Stimulated activated naive CD8-positive, alpha-beta T cell treated with anti-CD3 and anti-CD28 coated beads, Interleukin-15, Interleukin-2, amounts not matched to agents 100 U/mL and 50 U/mL, for 24 hours (primary cell): ENCODE results near the gene ATL1.
"Not testable (repeated sequence)": the region's sequence is repeated elsewhere in the genome, so short reads cannot be mapped to it uniquely, and the experiment has no call there.

Experiments
- ATAC-seq: fragments of 150-1000 bp; cut with Tn5 transposase; one replicate; pipeline ENCODE4 v1.10.0; 2021
- DNase-seq: peaks from one replicate; pipeline ENCODE4 v3.0.0; 2021

ATL1 gene

DNA sequence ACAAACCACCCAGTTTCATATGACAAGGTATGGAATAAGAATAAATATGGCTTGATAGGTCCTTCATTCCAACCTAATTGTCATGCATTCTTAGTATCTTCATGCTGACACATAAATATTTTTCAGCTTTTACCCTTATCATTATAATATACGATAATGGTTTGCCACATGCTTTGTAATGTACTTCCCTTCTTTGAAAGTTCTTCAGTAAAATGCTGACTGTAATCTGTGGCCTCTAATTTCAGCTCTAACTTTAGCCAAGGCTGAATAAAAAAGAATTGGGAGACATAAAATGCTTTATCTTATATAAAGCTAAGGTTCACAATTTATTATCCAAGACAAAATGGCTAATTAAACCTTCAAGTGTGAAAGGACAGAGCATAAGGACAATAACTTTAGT, 24.9 kb upstream of the ATL1 start:
- DNase-seq (no peak), ATAC-seq (no peak)

DNA sequence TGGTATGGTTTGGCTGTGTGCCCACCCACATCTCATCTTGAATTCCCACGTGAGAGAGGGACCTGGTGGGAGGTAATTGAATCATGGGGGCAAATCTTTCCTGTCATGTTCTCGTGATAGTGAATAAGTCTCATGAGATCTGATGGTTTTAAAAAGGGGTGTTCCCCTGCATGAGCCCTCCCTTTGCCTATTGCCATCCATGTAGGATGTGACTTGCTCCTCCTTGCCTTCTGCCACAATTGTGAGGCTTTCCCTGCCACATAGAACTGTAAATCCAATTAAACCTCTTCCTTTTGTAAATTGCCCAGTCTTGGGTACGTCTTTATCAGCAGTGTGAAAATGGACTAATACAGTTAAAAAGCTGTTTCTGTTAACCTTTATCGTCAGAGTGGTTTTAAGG, 21.9 kb upstream of the ATL1 start:
- not testable (repeated sequence) for DNase-seq, ATAC-seq

DNA sequence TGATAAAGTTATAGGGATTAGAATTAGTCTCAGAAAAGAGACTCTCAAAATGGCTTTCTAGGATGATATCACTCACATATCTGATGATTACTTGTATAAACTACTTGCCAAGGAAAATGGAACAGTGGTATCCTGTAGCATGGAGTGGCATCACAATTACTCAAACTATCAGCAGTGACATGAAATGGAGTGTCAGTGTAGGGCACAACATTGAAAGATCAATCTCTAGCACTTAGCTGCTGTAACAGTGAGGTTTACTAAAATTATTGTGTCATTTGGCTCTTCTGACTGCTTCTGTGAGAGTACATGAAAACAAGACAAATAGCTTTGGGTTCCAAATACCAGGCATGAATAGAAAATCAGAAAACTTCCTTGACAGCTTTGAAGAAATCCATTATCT, 20.9 kb upstream of the ATL1 start:
- DNase-seq, result no peak
- no peak for ATAC-seq

DNA sequence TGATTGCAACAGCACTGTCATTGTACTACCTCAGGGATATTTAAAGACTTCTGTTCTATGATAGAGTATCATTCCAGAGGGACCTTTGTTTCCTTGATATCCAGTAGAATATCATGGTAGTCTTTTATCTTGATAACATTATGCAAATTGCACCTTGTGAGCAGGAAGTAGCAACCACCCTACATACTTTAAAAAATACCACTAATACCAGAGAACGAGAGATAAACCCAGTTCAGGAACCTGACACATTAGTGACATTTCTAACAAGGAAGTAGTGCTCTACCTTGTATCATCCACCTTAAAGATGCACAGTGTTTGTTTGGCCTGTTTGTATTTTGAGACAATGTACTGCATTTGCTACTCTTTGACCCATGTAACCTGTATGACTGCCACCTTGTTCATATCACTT, 18.8 kb upstream of the ATL1 start:
- DNase-seq, result no peak
- ATAC-seq, result no peak

DNA sequence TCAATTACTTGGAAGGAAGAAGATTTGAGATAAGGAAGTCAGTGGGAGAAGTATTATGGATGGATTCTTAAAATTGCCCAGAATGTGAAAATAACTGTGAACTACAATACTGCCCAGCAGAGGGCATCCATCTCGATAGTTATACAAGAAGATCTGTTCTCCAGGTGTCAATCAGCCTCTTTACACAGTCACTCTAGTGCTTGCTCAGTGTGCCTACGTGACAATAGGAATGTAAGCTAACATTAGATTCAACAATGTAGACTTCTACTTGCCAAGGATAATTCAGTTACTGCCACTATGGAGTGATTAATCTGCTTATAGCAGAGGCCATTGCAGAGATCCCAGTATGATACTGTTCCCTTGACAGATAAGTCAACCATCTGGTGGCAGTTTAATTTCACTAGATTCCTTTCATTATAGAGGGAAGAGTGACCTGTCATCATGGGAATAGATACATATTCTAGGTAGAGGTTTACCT, 17.0 kb upstream of the ATL1 start:
- peak; percentile 80 for ATAC-seq
- peak; percentile 37 for DNase-seq

DNA sequence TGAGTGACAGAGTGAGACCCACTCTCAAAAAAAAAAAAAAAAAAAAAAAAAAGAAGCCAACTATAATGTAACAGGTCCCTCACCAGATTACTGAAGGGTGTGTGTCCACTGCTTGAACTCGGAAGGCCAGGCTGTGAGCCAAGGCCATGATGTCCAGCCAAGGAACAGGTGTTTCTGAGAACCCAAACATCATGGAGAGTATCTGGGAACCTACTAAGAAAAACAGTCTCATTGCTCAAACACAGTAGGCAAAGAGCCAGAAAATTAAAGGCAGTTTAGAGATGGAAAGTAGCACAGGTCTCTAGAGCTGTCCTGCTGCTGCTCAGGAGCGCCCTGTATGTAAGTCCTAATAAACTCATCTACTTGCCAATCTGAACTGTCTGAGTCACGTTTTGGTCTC, 15.0 kb upstream of the ATL1 start:
- no peak for ATAC-seq
- DNase-seq, result no peak

DNA sequence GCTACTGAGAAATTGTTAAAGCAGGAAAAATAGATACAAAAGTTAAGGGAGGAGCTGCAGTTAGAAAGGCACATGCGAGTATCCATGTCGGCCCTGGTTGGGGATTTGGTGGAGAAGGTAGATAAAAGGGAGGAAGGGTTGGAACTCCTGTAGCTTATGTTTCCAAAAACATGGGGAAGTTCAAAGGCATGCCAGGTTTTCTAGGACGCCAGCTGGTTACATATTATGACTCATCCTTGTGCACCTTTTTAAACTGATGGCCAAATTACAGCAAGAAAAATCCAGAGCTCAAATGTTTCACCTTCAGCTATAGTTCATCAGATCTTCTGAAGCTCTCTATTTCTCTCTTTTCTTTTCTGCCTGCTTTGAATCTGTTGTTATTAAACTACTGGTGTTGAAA, 14.3 kb upstream of the ATL1 start:
- DNase-seq, result no peak
- no peak for ATAC-seq

DNA sequence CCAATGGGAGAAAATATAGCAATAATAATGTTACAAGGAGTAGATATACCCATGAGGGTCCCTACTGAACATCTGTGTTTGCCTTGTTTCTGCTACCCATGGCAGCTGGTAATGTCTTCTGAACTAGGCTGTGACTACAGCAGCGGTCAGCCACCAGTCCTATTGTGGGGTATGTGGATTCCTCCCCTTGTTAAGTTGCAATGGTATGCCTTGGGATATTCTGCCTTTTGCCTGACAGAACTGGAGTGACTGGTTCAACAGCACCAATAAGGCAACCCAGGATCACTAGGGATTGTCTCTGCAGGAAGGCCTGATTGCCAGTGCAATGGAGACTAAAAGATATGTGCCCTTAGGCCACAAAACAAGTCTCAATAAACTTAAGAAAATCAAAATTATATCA, 9.7 kb upstream of the ATL1 start:
- no peak for ATAC-seq
- no peak for DNase-seq

DNA sequence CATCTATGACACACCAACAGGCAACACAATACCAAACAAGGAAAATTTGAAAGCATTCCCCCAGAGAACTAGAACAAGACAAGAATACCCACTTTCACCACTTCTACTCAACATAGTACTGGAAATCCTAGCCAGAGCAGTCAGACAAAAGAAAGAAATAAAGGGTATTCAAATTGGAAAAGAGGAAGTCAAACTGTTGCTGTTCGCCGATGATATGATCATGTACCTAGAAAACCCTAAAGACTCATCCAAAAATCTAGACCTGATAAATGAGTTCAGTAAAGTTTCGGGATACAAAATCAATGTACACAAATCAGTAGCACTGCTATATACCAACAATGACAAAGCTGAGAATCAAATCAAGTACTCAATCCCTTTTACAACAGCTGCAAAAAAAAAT, 8.1 kb upstream of the ATL1 start:
- ATAC-seq, result no peak
- DNase-seq, result no peak

DNA sequence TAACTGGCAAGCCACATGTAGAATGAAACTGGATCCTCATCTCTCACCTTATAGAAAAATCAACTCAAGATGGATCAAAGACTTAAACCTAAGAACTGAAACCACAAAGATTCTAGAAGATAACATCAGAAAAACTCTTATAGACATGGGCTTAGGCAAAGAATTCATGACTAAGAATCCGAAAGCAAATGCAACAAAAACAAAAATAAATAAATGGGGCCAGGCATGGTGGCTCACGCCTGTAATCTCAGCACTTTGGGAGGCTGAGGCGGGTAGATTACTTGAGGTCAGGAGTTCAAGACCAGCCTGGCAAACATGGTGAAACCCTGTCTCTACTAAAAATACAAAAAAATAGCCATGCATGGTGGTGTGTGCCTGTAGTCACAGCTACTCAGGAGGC, 7.1 kb upstream of the ATL1 start:
- ATAC-seq, DNase-seq: not testable (repeated sequence)

DNA sequence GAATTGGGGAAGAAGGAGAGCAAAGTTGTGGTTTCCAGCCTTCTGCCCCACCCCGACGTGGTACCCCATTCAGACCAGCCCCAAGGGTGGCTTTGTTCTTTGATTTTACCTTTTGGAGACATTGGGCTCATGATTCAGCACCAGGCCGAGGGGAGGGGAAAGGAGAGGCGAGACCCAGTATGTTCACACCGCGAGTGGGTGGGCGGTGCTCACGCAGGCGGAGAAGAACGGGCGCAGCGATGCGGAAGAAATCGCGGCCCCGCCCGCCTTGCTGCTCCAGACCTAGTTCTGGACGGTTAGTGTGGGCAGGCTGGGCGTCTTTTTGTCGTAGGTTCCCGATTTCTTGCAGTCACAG, 963 bp downstream of the ATL1 start:
- peak; percentile 68 for DNase-seq
- ATAC-seq, result peak; percentile 59

DNA sequence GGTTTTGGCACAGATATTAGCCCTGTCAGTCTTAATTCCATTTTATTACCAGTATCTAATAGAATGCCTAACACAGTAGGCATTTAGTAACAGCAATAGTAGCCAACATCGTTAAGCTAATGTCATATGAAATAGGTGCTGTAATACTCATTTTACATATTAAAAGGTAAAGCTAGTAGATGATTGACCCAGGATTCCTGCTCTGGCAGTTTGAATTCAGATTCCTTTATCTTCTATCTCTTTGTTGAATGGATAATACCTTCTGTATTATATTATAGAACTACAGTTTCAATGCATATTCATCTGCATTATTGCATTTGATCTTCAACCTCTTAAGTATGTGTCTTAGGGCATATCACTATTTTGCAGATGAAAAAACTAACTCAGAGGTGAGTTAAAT, 2.9 kb downstream of the ATL1 start:
- DNase-seq, result no peak

DNA sequence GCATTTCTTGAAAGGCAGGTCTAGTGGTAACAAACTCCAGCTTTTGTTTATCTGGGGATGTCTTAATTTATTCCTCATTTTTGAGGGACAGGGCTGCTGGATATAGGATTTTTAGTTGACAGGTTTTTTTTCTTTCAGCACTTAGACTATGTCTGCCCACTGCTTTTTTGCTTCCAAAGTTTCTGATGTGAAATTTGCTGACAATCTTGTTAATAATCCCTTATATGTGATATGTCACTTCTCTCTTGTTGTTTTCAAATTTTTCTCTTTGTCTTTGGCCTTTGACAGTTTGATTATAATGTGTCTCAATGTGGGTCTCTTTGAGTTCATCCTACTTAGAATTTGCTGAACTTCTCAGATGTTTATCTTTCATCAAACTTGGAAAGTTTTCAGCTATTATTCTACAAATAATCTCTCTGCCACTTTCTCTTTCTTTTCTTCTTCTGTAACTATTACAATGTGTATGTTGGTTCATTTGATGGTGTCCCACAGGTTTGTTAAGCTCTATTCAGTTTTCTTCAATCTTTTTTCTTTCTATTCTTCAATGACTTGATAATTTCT, 9.8 kb downstream of the ATL1 start:
- ATAC-seq (no peak), DNase-seq (no peak)

More for the DNA sequence above, 2.9 kb downstream of the ATL1 start:
- no peak for ATAC-seq

DNA sequence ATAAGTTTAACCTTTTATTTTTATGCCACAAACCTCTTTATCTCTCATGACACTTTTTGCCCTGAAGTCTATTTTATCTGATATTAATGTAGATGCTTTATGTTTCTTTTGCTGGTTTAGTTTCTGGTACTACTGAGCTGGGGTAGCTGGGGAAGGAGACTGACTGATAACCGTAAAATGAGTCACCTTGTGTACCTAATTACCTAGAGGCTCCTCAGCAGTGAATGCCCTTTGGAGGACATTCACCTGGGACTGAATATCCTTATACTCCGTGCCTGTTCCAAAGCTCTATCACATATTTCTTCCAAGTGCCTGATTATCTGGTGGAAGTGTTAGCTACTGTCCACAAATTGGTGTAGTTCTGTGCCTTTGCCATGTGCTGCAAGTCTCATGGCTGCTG, 13.9 kb downstream of the ATL1 start:
- ATAC-seq (no peak), DNase-seq (no peak)

DNA sequence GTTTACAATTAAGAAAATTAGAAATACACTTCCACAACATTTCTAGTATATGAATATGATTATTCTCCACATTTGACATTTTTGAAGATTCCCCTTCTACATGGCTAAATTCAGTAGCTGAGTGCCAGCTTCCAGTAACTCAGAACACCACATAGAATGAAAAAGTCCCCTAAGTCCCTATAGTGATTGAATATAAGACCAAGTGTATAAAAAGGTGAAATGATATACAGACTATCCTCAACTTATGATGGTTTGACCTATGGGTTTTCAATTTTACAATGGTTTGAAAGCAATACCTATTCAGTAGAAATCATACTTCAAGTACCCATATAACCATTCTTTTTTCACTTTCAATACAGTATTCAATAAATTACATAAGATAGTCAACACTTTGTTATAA, 15.8 kb downstream of the ATL1 start:
- no peak for DNase-seq
- no peak for ATAC-seq

DNA sequence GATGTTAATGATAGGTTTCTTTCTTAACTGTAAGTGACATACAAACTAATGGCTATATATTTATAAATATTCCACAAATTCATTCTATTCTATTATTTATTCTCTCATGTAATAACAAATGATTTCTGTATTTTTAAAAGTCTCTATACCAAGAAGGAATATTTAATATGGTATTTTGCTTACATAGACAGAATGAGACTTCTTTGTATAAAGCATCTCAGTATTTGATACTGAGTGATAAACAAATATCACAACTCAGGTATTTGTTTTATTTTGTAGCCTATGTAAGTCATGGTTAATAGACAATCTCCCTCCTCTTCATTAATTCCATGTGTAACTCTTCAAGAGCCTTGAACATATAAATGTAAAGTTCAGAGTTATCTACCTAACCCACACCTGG, 18.0 kb downstream of the ATL1 start:
- ATAC-seq (no peak), DNase-seq (no peak)

DNA sequence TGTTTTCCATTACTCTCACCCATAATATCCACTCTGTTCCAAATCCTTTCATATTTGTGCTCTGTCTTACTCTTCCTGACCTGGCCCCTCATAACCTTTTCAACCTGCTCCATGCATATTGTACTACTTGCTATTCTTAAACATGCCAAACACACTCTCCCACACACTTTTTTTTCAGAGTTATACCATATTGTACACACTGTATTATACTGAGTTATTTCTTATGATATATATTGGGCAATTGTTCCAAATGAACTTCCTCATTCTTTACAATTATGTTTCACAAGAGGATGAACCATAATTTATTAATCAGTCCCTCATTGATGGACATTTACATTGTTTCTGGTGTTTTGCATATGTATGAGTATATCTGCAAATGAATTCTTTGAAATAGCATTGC, 18.5 kb downstream of the ATL1 start:
- no peak for DNase-seq
- no peak for ATAC-seq

DNA sequence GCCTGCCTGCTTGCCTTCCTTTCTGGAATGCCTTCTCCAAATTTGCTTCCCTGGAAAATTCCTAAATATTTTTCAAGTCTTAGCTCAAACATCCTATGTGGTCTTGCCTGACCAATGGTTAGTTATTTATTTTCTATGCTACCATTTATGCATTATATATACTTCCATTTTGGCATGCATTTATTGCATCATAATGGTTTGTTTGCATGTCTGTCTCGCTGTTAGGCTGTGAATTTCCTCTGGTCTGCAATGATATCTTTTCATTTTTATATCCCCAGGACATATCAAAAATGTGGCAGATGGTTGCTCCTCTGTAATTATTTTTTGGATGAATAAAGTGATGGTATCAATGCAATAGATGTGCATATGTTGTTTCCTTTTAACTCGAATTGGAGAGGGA, 30.5 kb downstream of the ATL1 start:
- ATAC-seq, result no peak
- DNase-seq, result no peak

DNA sequence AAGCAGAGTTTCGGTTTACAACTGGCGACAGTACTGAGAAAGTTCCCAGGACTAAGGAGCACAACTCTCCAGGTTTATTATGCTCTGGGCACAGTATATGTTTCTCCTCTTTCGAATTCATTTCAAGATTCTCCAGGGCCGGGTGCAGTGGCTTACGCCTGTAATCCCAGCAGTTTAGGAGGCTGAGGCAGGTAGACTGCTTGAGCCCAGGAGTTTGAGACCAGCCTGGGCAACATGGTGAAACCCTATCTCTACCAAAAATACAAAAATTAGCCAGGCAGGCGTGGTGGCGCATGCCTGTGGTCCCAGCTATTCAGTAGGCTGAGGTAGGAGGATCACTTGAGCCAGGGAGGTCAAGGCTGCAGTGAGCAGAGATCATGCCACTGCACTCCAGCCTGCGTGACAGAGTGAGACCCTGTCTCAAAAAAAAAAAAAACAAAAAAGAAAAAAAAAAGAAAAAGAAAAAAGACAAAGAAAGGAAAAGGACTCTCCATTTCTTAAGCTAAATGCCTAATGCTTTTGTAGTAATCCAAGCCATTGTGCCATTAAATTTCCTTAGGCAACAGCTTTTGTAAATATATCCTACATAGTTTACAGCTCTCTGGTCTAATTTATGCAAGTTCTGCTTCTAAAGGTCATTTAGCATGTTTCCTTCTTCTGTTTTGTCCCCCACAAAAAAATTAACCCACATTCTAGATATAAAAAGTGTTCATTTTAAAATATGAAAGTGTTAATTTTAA, 34.8 kb downstream of the ATL1 start:
- ATAC-seq, result no peak
- DNase-seq, result no peak

DNA sequence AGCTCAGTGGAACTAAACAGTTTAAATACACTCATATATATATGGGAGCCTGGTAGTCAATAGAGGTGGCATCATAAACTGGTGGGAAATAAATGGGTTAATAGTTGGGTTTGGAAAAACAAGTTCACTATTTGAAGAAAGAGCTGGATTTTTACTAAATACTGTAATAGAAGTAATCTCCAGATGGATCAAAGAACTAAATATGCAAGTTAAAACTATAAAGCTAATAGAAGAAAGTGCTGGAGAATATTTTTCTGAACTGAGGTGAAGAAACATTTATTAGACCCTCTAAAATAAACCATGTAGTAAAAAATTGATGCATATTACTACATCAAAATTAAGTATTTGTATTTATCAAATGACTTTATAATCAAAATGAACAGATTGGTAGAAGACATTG, 38.8 kb downstream of the ATL1 start:
- no peak for DNase-seq
- ATAC-seq, result no peak

DNA sequence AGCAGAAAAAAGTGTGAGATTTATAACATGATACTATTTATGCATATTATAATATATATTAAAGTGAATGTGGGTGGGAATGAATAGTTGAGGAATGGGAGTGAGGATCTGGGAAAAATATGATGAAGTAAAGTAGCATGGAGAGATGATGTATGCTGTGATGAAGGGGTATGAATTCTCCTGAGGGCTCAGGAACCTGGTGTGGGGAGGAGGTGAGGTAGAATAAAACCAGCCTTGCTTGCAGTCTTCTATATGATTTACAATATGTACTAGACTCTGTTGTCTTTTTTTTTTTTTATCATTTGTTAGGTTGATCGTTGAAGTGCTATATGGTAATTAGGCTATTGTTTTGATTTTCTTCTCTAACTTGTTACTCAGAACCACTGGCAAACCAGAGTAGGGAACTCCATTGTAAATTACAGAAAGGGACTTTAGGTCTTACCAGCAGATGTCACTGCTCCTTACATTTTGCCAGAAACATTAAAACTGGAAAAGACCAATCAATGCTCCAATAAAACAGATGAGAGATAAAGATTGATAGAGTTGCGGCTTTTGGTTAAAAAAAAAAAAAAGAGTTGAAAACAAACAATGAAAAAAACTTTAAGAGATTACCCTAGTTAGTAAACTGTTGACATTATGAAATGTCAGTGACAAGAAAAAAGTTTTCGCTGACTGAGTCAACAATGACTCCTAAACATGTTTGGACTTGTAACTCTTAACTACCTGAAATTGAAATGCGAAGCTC, 39.9 kb downstream of the ATL1 start:
- DNase-seq (no peak), ATAC-seq (no peak)

DNA sequence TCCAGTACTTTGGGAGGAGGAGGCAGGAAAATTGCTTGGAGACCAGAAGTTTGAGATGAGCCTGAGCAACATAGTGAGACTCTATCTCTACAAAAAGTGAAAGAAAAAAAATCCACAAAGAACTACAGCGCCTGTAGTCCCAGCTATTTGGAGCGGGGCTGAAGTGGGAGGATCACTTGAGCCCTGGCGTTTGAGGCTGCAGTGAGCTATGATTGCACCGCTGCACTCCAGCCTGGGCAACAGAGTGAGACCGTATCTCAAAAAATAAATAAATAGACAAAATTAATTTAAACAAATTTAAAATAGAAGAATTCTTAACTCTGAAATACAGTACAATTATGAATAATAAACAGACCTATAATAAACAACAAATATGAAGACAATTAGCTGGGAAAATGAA, 40.9 kb downstream of the ATL1 start:
- ATAC-seq (no peak), DNase-seq (no peak)

DNA sequence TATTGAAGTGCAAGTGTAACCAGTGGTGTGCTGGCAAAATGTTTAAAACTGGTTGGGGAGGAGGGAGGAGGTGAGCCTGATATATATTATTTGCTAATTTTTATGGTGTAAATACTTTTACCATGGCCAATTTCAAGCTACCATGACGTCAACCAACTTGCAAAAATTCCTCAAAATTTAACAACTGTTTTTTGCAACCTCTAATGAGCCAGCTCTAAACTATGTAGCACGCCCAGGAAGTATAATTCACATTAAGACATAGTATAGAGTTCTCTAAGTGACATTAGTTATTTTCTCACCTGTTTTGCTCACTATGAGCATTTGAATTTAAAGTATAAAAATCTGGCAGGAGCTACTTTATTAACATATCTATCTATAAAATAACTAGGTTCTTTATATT, 41.4 kb downstream of the ATL1 start:
- no peak for DNase-seq

DNA sequence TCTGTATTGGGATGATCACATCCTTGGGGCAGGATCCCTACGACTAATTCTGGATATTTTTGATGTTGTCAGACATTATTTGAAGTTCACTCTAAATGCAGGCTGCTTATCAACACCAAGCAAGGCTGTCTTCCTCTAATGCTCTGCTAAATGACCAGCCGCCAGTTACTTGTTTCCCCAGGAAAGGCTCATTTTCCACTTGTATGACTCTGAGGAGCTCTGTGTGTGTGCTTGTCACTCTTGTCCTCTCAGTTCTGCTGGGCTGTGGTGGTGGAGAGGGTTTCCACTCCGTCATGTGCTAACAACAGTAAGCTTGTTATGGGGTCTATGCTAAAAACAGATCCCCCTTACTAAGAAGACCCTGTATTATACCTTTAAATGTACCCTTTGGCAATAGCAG, 42.1 kb downstream of the ATL1 start:
- ATAC-seq (no peak), DNase-seq (no peak)

More for the DNA sequence above, 41.4 kb downstream of the ATL1 start:
- ATAC-seq, result no peak
